EL (cell line): ENCODE results near the gene SYT6.
"Not testable (repeated sequence)": the region's sequence is repeated elsewhere in the genome, so short reads cannot be mapped to it uniquely, and the experiment has no call there.

Source experiments
- DNase-seq: peaks from one replicate; pipeline ENCODE4 v3.0.0-alpha.2; 2016

Gene SYT6

DNA sequence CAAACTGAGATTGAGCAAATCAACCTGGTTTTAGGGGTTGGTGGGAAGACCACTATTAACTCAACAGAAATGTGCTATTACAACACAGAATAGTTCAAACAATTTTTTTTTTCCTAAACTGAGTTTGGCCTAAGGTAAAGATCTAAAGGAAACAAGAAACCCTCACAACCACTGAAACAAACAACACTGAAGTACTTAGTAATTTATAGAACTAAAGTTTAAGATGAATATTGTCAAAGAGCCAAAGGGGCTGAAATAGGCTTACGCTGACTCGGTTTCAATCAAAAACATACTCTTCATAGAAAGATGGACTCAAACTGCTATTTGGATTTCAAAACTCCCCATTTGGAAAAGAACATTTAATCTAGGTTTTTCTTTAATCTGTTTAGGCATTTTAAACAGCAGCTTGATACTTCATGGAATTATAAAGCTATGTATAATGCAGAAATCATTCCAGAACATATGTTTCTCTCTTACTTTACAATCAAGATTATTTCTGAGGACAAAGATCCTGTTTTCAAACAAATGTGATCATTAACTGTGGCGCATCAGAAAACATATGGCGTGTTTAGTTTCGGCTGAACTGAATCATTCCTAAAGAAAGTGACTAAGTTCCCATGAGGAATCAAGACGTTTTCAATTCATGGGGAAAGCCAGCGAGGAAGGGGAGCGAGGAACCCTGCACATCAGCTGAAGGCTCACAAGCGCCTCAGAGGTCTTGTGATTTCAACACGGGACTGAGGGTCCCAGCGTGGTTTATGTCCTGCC, 62.7 kb downstream of the SYT6 start:
- DNase-seq = no peak

DNA sequence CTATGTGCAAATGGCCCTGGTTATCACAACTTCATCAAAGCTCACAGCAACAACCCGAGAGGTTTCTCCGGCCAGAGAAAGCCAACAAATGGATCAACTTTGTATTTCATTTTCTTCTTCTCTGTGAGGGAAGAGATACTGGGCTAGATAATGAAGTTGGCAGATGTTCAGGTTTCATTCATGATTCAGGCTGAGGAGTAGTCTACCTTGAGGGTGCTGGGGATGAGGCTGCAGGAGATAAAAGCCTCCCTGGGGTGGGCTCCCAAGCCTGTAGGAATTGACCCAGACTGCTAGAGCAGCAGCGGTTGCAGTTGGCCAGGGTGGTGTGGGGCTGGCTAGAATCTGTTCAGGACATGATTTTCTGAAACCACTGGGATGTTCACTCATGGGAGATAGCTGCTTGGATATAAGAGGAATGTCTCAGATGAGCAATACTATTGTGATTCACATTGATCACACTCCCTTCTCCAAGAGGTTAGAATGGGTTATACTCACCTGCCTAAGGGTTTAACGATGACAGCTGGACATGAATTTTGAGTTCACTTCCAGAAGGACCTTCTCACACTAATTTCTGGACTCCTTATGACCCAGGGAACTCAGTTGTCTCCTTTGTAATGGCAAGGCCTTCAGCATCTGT, 64.0 kb downstream of the SYT6 start:
- no peak for DNase-seq

DNA sequence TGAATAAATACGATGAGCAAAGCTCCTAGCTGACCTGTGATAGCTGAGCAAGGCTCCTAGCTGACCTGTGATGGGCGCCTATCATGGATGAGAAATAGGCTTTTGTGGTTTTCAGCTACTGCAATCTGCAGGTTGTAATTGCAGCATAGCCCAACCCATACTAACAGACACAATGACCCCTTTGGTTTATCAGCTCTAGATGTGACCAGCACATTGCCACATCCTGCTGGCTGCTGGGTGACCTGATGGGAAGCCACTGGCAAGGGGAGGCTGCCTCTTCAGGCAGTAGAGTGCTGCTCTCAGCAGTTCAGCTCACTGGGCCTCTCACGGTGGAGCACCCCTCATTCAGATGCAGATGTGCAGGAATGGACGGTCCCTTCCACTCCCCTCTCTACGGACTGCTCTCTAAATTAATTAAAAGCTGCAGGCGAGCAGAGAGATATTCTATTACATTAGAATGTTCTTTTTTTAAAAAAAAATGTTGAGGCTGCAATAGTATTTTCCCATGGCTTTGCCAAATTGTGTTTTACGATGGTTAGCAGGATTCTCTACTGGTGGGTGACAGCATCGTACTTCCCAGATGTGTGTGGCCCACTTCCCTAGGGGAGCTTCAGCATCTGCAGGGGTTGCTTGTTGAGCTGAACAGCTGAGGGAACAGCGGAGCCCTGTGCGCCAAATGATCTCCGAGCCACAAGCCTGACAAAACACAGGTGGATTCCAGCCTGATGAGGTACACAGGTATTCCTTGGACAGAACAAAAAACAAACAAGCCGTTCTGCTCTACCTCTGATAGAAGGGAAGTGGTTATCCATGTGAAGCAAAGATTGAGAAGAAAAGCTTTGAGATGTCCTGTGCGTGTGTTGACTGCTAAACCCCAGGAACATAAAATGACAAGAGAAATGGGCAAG, 65.0 kb downstream of the SYT6 start:
- no peak for DNase-seq

DNA sequence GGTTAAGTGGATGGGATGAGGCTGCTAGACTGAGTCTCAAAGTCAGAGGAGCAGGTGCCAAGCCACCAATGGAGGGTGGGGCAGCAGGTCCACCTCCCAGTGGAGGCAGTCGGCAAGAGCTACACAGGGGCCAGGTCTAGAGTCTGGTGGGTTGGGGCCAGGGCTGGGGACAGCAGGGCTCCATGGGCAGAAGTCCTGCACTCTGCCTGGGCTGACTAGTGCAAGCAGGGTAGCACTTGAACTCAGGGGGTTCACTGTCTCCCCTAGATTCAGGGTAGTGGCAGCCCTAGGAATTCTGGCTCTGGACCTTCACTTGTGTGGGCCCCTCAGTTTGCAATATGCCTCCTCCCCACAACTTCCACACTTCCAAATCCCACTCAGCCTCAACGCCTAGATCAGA, 66.2 kb downstream of the SYT6 start:
- DNase-seq = no peak

DNA sequence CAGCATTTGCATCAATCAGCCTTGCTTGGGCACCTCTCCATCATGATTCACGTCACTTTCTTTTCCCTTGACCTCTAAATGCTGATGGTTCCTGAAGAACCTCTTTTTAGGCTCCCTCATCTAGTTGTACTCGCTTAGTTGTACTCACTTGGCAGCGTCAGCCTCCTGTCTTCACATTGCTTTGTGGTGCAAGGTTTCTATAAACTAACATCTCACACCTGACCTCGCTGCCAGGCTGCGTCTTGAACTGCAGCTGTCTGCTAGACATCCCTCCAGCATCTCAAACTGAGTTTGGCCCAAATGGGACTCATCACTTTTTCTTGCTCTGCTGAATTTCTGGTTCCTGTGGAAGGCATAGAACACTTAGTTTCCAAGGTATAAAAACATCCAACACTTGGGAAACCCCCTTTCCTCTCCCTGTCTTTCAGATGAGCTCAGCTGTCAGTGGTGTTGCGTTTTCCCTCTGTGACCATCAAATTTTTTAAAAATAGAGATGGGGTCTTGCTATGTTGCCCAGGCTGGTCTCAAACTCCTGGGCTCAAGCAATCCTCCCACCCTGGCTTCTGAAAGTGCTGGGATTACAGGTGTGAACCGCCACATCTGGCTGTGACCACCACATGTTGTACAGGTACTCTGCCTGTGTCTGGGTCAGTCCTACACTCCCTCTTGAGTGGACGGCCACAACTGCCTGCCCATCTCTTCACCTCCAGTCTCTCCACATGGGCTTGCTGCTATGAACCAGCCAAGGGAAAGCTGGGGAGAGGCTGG, 66.9 kb downstream of the SYT6 start:
- DNase-seq = no peak

DNA sequence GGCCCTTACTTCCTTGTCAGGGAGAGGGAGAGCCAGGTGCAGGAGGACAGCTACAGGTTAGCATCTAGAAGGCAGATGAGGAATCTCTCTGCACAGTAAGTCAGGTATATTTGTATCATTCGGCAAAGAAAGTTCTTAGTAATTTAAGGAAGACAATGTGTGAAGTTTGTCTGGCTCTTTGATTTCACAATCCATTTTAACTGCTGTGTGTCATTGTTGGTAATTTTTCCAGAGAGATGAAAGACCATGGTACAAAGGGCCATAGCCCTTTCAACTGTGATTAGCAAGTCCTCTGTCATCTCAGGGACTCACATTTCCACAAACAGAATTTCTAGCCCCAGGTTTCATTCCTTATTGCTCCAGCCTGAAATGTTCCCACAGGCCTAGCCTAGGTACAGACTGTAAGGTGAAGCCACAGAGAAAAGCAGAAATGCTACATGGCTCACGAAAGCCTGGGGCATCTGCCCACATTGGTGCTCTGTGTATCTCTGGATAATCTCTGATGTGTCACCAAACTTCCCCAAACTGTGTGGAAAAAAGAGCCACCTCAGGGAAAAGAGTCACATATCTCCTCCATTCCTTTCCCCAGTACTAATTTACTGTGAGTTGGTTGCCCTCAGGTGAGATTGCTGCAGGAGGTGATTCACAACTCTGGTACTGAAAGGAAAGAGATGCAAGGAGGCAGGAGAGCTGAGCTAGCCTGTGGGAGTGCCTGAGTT, 70.6 kb downstream of the SYT6 start:
- DNase-seq = no peak

DNA sequence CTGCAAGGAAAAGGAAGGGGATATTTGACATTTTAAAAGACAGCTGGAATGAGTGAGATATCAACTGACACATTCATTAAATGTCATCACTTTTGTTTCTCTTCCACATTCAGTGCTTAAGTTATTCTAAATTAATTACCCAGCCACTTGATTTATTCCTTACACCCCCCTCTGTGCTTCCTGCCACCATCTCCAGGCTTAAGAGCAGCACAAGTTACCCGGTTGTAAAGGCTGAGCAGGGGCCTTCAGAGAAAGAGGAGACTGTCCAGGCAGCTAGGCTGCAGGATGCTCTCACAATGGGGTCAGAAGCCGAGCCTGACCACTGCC, 71.4 kb downstream of the SYT6 start:
- no peak for DNase-seq

DNA sequence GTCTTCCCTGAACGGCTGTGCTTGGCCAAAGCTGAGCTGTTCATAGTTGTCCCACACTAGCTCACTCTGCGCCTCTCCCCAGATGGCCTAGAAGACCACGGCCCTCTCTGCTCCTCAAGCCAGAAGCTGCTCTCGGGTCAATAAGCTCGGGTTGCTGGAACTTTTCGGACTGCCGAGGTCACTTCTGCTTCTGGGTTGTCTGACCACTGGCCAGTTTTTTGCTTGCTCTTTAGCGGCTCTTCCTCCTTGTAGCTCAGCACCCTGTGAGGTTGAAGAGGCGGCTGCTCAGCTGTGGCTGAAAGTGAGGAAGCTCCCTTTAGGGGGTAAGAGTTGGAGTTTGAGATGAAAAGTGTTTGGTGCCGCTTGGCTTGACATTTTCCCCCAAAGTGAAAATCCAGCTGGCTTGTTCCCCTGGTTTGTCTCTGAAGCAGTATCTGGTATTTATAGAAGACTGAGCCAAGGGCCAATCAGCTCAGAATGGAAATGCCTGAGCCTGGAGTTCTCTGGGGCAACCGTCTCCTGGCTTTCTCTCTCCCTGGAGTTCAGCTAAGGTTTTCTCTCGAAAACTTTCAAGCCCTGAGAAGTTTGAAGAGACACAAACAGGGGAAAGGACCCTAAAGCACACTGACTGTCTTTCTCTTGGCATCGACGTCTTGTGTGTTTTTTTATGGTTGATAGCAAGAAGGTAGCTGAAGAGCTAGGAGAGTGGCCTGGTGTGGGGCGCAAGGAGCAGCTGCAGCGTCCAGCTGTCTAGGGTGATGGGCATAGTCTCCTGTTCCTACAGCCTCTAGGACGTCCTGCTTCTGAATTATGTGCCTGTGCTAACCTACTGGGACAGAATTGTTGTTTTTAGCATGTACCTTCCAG, 72.0 kb downstream of the SYT6 start:
- no peak for DNase-seq

DNA sequence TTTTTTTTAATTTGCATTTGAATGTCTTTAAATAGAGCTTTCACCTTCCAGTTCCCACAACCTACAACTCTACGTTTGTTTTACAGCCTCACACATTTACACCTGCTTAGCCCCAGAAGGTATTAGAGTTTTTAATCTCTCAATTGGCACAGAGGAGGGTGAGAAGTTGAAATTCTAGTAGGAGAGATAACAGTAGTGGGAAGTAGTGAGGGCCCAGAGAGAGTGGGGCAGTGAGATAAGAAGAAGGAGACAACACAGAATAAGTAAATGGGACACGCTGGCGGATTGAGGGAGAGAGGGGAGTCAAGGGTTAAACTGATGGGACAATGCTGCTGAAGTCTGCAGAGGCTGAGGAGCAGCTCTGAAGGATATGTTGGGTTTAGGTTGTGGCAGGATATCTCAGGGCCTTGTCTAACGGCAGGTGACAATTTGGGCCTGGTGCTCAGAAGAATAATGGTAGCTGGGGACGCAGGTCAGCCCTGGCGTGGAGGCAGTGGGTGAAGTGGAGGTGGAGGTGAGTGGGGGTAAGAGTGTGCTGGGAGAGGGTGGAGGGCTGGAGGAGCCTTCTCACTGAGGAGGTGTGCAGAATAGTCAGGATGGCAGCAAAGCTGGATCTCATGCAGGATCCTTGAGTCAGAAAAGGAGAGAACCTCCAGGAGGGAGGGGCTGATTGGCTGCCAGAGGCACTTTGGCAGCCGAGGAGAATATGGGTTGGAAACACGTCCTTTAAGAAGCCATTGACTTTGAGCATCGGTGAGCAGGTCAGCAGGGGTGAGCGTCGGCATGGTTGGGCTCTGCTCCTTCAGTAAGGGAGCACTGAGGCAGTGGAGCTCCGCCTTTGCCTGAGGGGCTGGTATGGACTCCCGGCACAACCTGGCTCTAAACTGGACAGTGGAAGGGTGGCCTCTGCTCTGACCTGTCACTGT, 72.9 kb downstream of the SYT6 start:
- no peak for DNase-seq

DNA sequence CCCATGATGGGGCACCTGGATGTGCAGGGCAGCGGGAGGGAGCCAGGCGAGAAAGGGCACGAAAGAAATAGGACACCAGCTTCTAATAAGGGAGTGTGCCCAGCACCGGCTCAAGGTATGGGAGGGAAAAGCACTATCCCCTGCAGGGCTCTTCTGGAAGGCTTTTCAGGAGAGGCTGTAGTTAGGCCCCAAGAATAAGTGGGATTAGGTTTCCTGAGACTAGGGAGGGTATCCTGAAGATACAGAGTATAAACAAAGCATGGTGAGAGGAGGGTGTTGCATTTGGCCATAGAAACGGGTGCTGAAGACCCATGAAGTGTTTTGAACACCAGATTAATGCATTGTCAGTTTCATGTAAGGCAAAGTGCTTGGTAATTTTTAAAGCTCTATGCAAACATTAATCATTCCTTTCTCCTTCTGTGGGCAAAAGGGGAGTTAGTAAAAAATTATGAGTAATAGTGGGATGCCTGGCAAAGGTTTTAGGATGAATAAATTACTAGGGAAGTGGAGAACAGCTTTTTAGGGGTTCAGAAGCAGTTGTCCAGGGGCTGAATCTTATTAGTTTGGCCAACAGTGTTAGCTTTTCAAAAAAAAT, 74.0 kb downstream of the SYT6 start:
- no peak for DNase-seq

DNA sequence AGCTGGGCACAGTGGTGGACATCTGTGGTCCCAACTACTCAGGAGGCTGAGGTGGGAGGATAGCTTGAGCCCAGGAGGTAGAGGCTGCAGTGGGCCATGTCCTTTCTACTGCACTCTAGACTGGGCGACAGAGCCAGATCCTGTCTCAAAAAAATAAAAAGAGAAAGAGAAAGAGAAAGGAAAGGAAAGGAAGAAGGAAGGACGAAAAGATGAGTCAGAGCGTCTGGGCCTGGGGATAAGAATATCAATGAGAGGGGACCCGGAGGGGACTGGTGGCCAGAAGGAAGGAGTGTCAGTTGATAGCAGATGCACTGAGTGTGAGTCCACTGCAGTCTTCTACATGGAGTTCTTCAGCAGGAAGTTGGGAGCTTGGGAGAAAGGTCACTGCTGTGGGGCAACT, 75.6 kb downstream of the SYT6 start:
- no peak for DNase-seq

DNA sequence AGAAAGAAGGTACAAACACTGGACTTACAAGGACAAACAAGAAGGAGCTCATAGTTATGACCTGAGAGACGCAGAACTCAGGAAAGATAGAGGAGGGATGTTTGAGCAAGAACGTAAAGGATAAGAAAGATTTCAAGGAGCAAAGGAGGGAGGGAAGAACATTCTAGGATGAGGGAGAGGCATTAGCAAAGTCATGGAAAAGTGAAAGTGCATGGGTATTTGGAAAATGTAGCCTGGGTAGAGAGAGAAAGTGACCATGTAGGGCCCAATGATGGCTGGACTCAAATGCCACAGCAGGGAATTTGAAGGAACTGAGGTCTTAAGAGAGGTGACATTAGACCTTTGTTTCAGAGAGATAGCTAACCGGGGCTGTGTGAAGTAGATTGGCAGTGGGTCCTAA, 76.5 kb downstream of the SYT6 start:
- no peak for DNase-seq

DNA sequence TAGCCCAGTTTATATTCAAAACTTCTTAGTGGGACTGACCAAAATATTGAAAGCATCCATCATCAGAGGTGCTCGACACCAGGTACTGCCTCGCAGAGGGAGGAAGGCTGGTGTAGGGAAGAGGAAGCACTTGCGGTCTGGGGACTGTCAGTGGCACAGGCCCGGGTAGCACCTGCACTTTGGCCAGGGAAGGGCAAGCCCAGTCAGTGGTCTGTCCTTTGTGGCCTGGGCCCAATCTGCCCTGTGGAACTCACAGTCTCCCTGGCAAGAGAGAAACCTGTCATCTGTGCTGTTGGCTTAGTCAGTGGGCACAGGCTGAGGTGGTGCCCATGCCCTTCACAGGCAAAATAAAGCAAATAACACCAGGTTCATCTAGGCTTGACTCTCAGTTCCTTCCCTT, 77.4 kb downstream of the SYT6 start:
- DNase-seq = no peak

DNA sequence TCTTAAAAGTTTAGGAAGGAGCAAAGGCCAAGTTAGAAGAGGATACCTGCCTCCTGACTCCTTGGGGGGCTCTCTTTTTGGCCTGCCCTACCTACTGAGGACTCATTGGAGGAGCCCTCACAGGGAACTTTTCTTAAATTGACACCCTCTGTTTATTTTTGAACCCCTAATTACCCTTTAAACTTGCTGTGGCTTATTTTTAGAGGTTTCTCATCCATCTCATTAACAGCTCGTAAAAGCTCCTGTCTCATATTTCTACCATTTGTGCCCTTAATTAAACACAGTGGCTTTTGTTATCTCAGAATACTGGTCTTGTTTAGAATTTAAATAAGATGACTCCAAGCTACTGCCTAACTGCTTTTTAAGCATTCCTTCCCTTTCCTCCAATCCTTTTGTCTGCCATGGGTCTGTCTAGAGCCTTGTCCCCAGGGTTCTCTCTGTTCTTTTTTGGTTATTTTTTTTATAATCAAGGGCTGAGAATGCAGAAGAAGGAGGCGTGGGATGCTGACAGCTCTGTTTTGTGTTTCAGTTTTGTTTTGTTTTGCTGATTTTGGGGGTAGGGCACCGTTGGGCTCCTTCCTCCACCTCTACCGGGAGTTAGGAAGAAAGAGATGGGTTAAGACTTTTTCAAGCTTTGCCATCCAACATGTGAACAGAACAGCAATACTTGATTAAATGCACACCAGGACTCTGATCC, 78.0 kb downstream of the SYT6 start:
- no peak for DNase-seq

DNA sequence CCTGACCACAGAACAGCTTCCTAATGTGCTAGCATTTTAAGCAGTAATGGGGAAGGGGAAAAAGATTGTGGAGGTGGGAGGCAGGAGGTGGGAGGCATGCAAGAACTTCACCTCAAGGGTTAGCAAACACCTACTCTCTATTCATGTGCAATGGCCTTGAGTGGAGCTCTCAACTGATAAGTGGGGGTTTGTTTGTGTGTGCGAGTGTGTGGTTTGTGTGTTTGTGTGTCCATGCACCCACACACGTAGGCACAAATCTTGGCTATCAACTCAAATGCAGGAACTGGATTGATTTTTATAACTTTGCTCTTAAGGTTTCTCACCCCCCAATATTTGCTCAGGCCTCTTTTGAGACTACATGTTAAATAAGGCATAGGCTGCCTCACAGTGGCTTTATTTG, 78.6 kb downstream of the SYT6 start:
- no peak for DNase-seq

DNA sequence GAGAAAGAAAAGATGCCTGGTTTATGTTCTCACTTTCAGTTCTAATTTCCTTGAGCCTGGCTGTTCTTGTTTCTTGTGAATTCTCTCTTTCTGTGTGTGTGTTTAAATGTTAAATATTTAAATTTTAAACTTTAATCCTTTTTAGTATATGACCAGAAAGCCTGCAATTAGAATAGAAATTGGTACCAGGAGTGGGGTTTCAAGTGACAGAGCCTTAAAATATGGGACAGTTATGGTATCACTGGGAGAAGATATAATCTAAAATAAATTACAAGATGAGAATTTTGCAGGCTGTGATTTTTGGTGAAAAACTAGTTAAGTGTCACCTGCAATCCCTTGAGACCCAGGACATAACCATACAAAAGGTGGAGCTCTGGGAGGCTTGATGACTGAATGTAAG, 81.4 kb downstream of the SYT6 start:
- no peak for DNase-seq

DNA sequence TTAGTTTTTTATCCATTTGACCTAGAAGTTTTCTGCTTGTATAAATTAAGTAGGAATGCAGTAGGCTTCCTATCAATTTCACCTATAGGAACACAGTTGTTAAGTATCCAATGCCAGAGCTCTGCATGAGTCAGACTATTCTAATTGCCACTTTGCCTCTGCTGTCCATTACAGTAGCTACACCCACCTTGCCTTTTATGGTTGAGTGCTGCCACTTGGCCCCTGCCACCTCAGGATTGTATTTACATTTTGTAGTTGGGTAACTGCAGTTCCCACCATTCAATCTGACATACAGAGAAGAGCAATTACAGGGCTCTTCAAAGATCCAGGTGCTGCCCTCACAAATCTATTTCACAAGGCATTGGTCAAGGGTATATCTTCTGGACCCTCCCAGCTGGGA, 83.9 kb downstream of the SYT6 start:
- DNase-seq = not testable (repeated sequence)

DNA sequence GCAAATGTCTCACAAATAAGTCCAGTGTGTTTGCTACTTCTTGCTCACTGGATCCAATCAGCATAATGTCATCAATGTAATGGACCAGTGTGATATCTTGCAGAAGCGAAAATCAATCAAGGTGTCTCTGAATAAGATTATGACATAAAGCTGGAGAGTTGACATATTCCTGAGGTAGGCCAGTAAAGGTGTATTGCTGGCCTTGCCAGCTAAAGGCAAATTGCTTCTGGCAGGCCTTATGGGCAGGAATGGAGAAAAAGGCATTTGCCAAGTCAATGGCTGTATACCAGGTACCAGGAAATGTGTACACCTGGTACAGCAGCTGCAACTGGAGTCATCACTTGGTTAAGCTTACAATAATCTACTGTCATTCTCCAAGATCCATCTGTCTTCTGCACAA, 85.0 kb downstream of the SYT6 start:
- DNase-seq = not testable (repeated sequence)

DNA sequence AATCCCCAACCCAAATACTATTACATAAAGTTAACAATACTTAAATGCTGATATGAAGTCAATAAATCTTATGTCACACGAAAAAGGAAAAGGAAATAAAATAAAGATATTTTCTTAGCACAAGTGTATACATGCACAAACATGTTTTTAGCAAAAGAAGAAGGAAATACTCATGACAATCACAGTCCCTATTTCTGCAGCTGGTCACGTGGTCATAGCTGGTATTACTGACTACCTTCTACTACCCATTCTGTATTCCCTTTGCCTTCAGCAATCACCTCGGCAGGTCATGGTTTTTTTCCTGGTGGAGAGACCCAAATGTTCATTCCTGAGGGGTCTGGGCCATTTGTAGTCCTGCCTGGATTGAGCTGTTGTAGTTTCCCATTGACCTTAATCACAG, 88.0 kb downstream of the SYT6 start:
- not testable (repeated sequence) for DNase-seq
